PC-9 (cell line): ENCODE measurements around the gene DSCAM.

Source experiments
- CTCF ChIP-seq: fragments of 200-600 bp; sonication (generic); conservative IDR thresholded peaks from 2 replicates; pipeline ENCODE4 v1.6.1; 2017; ENCODE audit warnings: mixed run types, antibody characterized with exemption, mild to moderate bottlenecking, moderate library complexity
- EZH2 ChIP-seq: fragments of 200-600 bp; sonication (generic); IDR thresholded peaks from 2 replicates; pipeline ENCODE4 v1.8.0; 2017; ENCODE audit warnings: antibody characterized with exemption, low read depth

- TF ChIP-seq EZH2 (no peak), CTCF (no peak)
Measured at GRCh38 chr21:40840401-40841125, 6.4 kb downstream of the DSCAM start.
